ENCODE measurements around the gene NR6A1. TPM values are rescaled to one million over a fixed set of nuclear protein-coding genes. Genes with fewer than 3 reads are reported as not detected.

The NR6A1 gene
- total RNA-seq, 4 donors from 2014 or later = 1.7 to 8.4 (median 5.5) TPM

DNA sequence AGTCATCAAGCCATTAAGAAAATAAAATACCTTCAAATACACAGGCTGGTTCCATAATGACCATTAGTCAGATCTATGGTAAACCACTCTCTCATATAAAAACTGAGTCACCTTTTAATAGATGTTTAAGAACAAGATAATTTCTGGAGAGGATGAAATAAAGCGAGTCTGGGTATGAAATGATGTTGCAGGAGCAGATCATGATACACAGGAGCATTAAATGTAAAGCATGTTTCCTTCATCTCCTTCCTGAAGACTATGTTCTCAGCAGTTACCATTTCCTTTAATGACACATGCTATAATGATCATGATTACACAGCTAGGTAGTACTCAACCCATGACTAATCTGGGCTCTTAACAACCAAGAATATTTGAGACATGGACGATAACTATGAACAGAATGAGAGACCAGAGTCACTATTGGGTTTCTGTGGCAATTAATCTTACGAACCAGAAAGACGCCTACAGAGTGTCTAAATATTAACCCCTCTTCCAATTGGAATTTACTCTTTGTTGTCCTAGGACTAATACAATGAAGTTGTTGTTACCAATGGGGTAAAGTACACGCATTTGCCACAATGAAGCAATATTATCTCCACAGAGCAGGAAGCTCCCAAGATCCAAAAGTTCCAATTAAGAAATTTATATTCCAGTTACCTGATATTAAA, 105.6 kb downstream of the NR6A1 start:
- no peak for TF ChIP-seq EP300 (IDR thresholded peaks at IDR 0.05)
- TF ChIP-seq, protein P1, sequence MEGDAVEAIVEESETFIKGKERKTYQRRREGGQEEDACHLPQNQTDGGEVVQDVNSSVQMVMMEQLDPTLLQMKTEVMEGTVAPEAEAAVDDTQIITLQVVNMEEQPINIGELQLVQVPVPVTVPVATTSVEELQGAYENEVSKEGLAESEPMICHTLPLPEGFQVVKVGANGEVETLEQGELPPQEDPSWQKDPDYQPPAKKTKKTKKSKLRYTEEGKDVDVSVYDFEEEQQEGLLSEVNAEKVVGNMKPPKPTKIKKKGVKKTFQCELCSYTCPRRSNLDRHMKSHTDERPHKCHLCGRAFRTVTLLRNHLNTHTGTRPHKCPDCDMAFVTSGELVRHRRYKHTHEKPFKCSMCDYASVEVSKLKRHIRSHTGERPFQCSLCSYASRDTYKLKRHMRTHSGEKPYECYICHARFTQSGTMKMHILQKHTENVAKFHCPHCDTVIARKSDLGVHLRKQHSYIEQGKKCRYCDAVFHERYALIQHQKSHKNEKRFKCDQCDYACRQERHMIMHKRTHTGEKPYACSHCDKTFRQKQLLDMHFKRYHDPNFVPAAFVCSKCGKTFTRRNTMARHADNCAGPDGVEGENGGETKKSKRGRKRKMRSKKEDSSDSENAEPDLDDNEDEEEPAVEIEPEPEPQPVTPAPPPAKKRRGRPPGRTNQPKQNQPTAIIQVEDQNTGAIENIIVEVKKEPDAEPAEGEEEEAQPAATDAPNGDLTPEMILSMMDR (IDR thresholded peaks at IDR 0.05) = no peak
- TF ChIP-seq POLR2A (IDR thresholded peaks at IDR 0.05) = no peak
- 64 to 87% methylated on average over 5 of the region's 5 CpGs for WGBS, 2 donors

DNA sequence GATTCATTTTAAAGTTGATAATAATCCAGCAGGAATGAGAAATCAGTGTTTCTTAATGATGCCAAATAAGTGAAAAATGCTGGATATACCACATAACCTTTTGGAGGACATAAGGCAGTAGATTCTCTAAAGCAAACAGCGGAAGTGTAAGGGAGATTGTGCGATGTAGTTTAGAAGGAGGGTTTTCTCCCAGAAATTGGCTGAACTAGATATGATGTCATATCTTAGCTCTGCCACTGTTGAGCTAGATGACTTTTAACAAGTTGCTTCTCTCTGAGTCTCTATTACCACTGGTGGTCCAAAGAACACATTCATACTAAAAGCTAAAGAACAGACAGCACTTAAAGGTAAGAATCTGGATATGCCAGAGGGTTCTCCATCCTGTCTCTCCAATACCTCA, 107.0 kb downstream of the NR6A1 start:
- DNase-seq (ENCODE audit: low spot score in 2 of 2) = no peak
- Histone ChIP-seq H3K36me3 (no peaks in the 10 kb centered on the region), H3K27ac (no peak overlapping the region), H3K9me3 (no peaks in the 10 kb centered on the region), H3K27me3 (no peaks in the 10 kb centered on the region), H3K4me3 (no peak overlapping the region), H3K4me1 (peaks cover 0 to 35% (median 5%) of the 10 kb centered on the region in 4 donors)
- WGBS, 2 donors = 66 to 73% methylated on average over 2 of the region's 2 CpGs
- no peak for TF ChIP-seq POLR2A (IDR thresholded peaks at IDR 0.05)
- no peak for TF ChIP-seq EP300 (IDR thresholded peaks at IDR 0.05)
- TF ChIP-seq, protein P1 (IDR thresholded peaks at IDR 0.05) = no peak

More for the DNA sequence above, 105.6 kb downstream of the NR6A1 start:
- Histone ChIP-seq H3K4me3 (no peak overlapping the region), H3K9me3 (no peaks in the 10 kb centered on the region), H3K4me1 (peaks cover 0 to 24% (median 1%) of the 10 kb centered on the region in 4 donors), H3K27me3 (no peaks in the 10 kb centered on the region), H3K36me3 (no peaks in the 10 kb centered on the region), H3K27ac (no peak overlapping the region)
- no peak for DNase-seq (ENCODE audit: low spot score in 2 of 2)

DNA sequence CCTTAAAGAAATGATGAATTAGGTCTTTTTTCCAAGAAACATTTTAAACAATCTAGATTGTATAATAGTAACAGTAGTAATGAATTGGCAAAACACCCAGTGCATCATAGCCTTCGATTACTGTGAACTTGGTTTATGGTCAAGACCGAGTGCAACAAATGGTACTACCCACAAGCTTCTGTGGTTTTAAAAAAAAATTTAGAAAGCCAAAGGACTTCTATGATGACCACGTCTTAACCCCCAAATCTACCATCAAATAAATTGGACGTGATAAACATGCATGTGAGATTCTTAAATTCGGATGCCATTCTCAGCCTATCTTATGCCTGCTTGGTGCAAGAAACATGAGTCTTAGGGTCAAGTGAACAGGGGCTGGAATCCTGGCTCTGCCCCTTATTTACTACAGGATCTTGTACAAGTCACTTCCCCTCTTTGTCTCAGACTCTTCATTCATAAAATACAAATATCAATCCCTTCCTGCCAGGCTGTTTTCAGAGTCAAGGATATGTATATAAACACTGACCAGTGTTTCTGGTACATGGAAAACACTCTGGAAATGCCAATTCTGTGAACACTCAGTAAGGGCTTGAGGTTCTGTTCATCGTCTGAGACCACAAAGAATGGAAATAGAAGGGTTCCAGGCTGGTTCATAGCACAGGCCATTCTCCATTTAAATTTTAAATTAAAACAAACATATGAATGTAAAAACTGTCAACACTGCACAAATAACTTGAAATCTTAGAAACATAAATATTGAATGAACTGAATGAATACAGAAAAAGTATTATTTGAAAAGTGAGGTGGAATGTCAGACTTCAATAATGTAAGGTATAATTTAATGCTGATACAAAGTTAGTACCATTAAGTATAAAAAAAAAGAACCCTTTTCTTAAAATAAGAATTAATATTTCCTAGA, 107.8 kb downstream of the NR6A1 start:
- H3K27me3 ChIP-seq = no peaks in the 10 kb centered on the region
- H3K27ac ChIP-seq = no peak overlapping the region
- no peak for DNase-seq (ENCODE audit: low spot score in 2 of 2)
- H3K9me3 ChIP-seq = no peaks in the 10 kb centered on the region
- H3K4me3 ChIP-seq = no peak overlapping the region
- WGBS, 2 donors = 62 to 64% methylated on average over 6 of the region's 6 CpGs
- no peaks in the 10 kb centered on the region for H3K36me3 ChIP-seq
- H3K4me1 ChIP-seq = peaks cover 0 to 35% (median 5%) of the 10 kb centered on the region in 4 donors
- TF ChIP-seq EP300 (IDR thresholded peaks at IDR 0.05) (no peak), POLR2A (IDR thresholded peaks at IDR 0.05) (no peak)
- TF ChIP-seq, protein P1 (IDR thresholded peaks at IDR 0.05) = no peak

DNA sequence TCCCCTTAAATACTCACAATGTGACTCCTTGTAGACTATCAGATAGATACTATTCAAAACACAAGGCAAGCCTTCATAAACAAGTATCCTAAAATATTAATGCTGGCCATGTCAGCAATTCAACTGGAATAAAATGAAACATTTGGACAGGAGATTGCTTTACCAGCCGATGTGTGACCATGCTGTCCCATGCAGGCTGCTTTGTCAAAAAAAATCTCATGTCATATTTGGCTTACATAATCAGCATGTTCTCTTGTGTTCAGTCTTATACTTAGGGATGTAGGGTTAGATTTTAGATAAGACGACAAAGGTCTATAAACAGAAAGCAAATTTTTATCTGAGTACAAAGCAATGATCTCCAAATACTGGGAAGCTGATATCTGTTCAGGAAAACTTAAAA, 108.5 kb downstream of the NR6A1 start:
- TF ChIP-seq POLR2A (IDR thresholded peaks at IDR 0.05) = no peak
- TF ChIP-seq, protein P1 (IDR thresholded peaks at IDR 0.05) = no peak
- no peak for TF ChIP-seq EP300 (IDR thresholded peaks at IDR 0.05)
- H3K27me3 ChIP-seq = no peaks in the 10 kb centered on the region
- H3K27ac ChIP-seq = no peak overlapping the region
- no peaks in the 10 kb centered on the region for H3K36me3 ChIP-seq
- H3K4me3 ChIP-seq = no peak overlapping the region
- H3K4me1 ChIP-seq = peaks cover 0 to 35% (median 5%) of the 10 kb centered on the region in 4 donors
- no peaks in the 10 kb centered on the region for H3K9me3 ChIP-seq
- 54 to 70% methylated on average over 2 of the region's 2 CpGs for WGBS, 2 donors
- no peak for DNase-seq (ENCODE audit: low spot score in 2 of 2)

DNA sequence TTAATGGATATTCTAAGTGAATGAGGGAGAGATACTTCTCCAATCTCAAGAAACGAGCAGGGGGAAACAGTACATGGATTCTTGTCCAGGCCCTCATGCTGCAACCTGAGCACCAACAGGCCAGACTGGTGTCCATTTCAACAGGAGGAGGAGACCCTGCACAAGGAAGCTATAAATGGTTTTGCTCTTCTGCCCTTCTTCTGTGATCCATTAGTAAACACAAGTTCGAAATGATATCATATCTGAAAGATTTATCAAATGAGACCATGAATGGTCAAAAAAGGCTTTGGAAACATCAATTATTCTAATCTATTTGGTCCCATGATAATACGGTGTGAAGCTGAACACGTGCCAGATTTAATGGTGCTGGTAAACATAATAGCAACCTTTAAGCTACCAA, 109.8 kb downstream of the NR6A1 start:
- no peak for DNase-seq (ENCODE audit: low spot score in 2 of 2)
- H3K4me3 ChIP-seq = no peak overlapping the region
- 58 to 60% methylated on average over 4 of the region's 4 CpGs for WGBS, 2 donors
- TF ChIP-seq POLR2A (IDR thresholded peaks at IDR 0.05) (no peak), EP300 (IDR thresholded peaks at IDR 0.05) (no peak)
- TF ChIP-seq, protein P1 (IDR thresholded peaks at IDR 0.05) = no peak
- no peak overlapping the region for H3K27ac ChIP-seq
- no peaks in the 10 kb centered on the region for H3K9me3 ChIP-seq
- H3K4me1 ChIP-seq = peaks cover 0 to 35% (median 5%) of the 10 kb centered on the region in 4 donors
- no peaks in the 10 kb centered on the region for H3K27me3 ChIP-seq
- no peaks in the 10 kb centered on the region for H3K36me3 ChIP-seq
